DOHH2 (cell line): ENCODE measurements around the gene RUVBL2.
A peak's percentile ranks its signal among the peaks of the same experiment; 100 is the strongest.
"Not testable (repeated sequence)": the region's sequence is repeated elsewhere in the genome, so short reads cannot be mapped to it uniquely, and the experiment has no call there.

Experiments
- H3F3A ChIP-seq: fragments of 200-600 bp; sonication (generic), shearing (Covaris generic); 2 replicates; pipeline ENCODE4 v1.6.0; 2016; ENCODE audit warnings: antibody characterized with exemption, mild to moderate bottlenecking; ENCODE audit not compliant: control insufficient read depth, insufficient read depth
- H3K27ac ChIP-seq: fragments of 200-600 bp; sonication (generic); 2 replicates; pipeline ENCODE4 v1.5.1; 2014; ENCODE audit warnings: low read depth, mild to moderate bottlenecking, low read length, moderate library complexity
- H3K27me3 ChIP-seq: fragments of 200-600 bp; sonication (generic); 2 replicates; pipeline ENCODE4 v1.6.1; 2014; ENCODE audit warnings: mild to moderate bottlenecking, low read length, mixed read lengths; ENCODE audit not compliant: control insufficient read depth
- H3K36me3 ChIP-seq: fragments of 200-600 bp; sonication (generic); 2 replicates; pipeline ENCODE4 v1.6.1; 2014; ENCODE audit warnings: mild to moderate bottlenecking, low read length, moderate library complexity, mixed read lengths; ENCODE audit not compliant: control insufficient read depth
- H3K4me1 ChIP-seq: fragments of 200-600 bp; sonication (generic); 2 replicates; pipeline ENCODE4 v1.6.1; 2014; ENCODE audit warnings: mild to moderate bottlenecking, low read length, mixed read lengths; ENCODE audit not compliant: control insufficient read depth
- H3K4me2 ChIP-seq: fragments of 200-600 bp; sonication (generic); 2 replicates; pipeline ENCODE4 v1.6.0; 2014; ENCODE audit warnings: mild to moderate bottlenecking, low read length, moderate library complexity
- H3K4me3 ChIP-seq: fragments of 200-600 bp; sonication (generic); 2 replicates; pipeline ENCODE4 v1.5.1; 2014; ENCODE audit warnings: mild to moderate bottlenecking, low read length, mixed read lengths
- H3K79me2 ChIP-seq: fragments of 200-600 bp; sonication (generic); 2 replicates; pipeline ENCODE4 v1.6.1; 2014; ENCODE audit warnings: mild to moderate bottlenecking, low read length, mixed read lengths; ENCODE audit not compliant: control insufficient read depth
- H3K9me2 ChIP-seq: fragments of 200-600 bp; sonication (generic); replicated peaks from 2 replicates; pipeline ENCODE4 v1.6.1; 2014; ENCODE audit warnings: mild to moderate bottlenecking, low read length, mixed read lengths; ENCODE audit not compliant: control insufficient read depth
- H3K9me3 ChIP-seq: fragments of 200-600 bp; sonication (generic); 2 replicates; pipeline ENCODE4 v1.6.1; 2014; ENCODE audit warnings: antibody characterized with exemption, low read length, mixed read lengths; ENCODE audit not compliant: control insufficient read depth, insufficient read depth
- H4K20me1 ChIP-seq: fragments of 200-600 bp; sonication (generic); 2 replicates; pipeline ENCODE4 v1.6.0; 2014; ENCODE audit warnings: low read depth, mild to moderate bottlenecking, antibody characterized with exemption, low read length, moderate library complexity; ENCODE audit not compliant: control insufficient read depth, insufficient read depth
- CTCF ChIP-seq: fragments of 200-600 bp; sonication (generic); IDR thresholded peaks from one replicate; pipeline ENCODE4 v1.5.1; 2014; ENCODE audit warnings: antibody characterized with exemption, mild to moderate bottlenecking, low read depth, low read length; ENCODE audit not compliant: poor library complexity, severe bottlenecking
- EZH2phosphoT487 ChIP-seq: fragments of 200-600 bp; sonication (generic); IDR thresholded peaks from 2 replicates; pipeline ENCODE4 v1.6.1; 2017; ENCODE audit warnings: borderline replicate concordance, mild to moderate bottlenecking, antibody characterized with exemption, low read length, moderate library complexity, mixed read lengths

Gene RUVBL2

DNA sequence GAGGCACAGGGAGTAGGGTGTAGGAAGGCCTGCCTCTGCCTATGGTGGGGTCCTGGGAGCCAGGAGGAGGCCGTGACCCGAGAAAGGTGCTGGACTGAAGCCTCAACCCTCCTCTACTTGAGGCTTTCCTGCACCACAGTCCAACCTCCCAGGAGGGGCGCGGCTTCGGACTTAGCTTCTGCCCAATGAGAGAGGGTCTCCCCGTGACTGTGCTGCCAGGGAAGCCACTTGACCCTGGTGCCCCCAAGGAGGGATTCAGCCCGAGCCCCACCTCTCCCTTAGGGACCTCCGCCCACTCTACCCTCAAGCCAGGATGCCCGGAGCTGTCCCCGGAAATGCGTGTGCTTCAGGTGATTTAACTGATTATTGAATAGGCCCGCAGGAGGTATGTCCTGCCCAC, 55.3 kb downstream of the RUVBL2 start, which contains the start of gene CGB8:
Gene CGB8, minus strand, starts transcription at position 101 of the 400 bp plus-strand sequence. CDS start 372 bp downstream, outside the sequence.
- H3K9me3 ChIP-seq, H4K20me1 ChIP-seq, H3K27ac ChIP-seq, H3K4me3 ChIP-seq, H3F3A ChIP-seq, H3K27me3 ChIP-seq, H3K36me3 ChIP-seq, H3K9me2 ChIP-seq, H3K4me2 ChIP-seq, H3K4me1 ChIP-seq, H3K79me2 ChIP-seq: not testable (repeated sequence)

GRCh38 chr19:49049834-49050233, 56.1 kb downstream of the RUVBL2 start:
- H3K9me2 ChIP-seq, H3K4me2 ChIP-seq, H3K79me2 ChIP-seq, H3F3A ChIP-seq, H3K4me3 ChIP-seq, H3K27ac ChIP-seq, H3K27me3 ChIP-seq, H3K36me3 ChIP-seq, H3K9me3 ChIP-seq, H4K20me1 ChIP-seq, H3K4me1 ChIP-seq: not testable (repeated sequence)

GRCh38 chr19:49050376-49051033, 56.8 kb downstream of the RUVBL2 start:
- H4K20me1 ChIP-seq, H3F3A ChIP-seq, H3K9me2 ChIP-seq, H3K36me3 ChIP-seq, H3K4me2 ChIP-seq, H3K4me1 ChIP-seq, H3K79me2 ChIP-seq, H3K27ac ChIP-seq, H3K9me3 ChIP-seq, H3K4me3 ChIP-seq, H3K27me3 ChIP-seq: not testable (repeated sequence)

DNA sequence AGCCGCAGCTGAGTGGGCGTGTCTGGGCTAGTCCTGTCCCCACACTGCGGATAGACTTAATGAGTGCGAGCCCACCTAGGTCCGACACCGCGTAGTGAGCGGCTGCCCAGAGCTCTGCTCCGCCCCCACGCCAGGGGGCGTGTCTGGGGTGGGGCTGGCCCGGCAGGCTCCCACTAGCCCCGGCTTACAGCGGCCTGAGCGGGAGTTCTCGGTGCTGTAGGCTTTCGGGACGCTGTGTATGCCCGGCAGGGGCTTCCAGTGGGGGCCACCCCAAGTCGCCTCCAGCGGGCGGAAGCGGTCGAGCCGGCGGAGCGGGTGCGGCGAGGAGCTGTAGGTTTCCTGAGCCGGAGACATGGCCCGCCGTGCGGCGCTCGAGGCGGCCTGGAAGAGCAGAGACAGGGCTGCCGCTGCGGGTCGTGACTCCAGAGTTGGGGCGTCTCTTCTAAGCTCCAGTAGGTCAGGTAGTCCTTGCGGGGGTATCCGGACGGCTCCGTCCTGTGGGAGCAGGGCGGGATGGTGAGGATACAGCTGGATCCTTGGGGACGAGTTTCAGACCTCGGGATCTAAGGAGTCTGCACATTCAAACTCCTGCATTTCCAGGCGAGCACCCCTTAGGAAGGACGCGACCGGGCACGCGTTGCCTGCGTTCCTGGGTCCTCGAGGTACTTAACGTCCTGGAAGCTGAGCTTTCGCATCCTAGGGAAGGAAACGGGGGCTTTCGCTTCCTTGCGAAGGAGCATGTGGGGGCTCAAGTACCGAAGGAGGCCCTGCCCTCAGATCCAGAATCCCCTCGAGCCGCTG, 62.6 kb downstream of the RUVBL2 start:
- Histone ChIP-seq H3K36me3 (no peaks in the 10 kb centered on the region), H3K9me2 (no peaks in the 10 kb centered on the region), H4K20me1 (no peaks in the 10 kb centered on the region), H3K4me3 (peak overlapping the region; percentile 64), H3K4me2 (peak overlapping the region; percentile 65), H3K79me2 (no peaks in the 10 kb centered on the region), H3K9me3 (no peaks in the 10 kb centered on the region), H3K27me3 (peaks cover 49% of the 10 kb centered on the region), H3K27ac (no peak overlapping the region), H3K4me1 (peaks cover 12% of the 10 kb centered on the region), H3F3A (no peaks in the 10 kb centered on the region)
- TF ChIP-seq CTCF, result peak; percentile 23
- TF ChIP-seq EZH2phosphoT487, result peak; percentile 91

GRCh38 chr19:49056902-49057596, 63.4 kb downstream of the RUVBL2 start:
- H3K9me3 ChIP-seq, H3K27ac ChIP-seq, H4K20me1 ChIP-seq, H3K9me2 ChIP-seq, H3K79me2 ChIP-seq, H3K36me3 ChIP-seq, H3F3A ChIP-seq, H3K4me3 ChIP-seq: not testable (repeated sequence)
- peaks cover 57% of the 10 kb centered on the region for H3K27me3 ChIP-seq
- peaks cover 12% of the 10 kb centered on the region for H3K4me1 ChIP-seq
- peak overlapping the region; percentile 65 for H3K4me2 ChIP-seq
